GM23338 (cell line): ENCODE data around the gene MICAL3. TPM values are rescaled to one million over a fixed set of nuclear protein-coding genes. Genes with fewer than 3 reads are reported as not detected.

Experiments
- ATAC-seq: fragments of 200-7000 bp; cut with Tn5 transposase; 3 replicates; pipeline ENCODE4 v1.9.1; 2020
- DNase-seq: peaks from one replicate; pipeline ENCODE4 v3.0.0-alpha.2; 2015; ENCODE audit warnings: low spot score
- H2AFZ ChIP-seq: fragments of 200-600 bp; sonication (generic); 2 replicates; pipeline ENCODE4 v1.8.0; 2016; ENCODE audit warnings: antibody characterized with exemption, mild to moderate bottlenecking, moderate library complexity
- H3F3A ChIP-seq: fragments of 200-600 bp; sonication (generic); replicated peaks from 2 replicates; pipeline ENCODE4 v1.8.0; 2017; ENCODE audit warnings: antibody characterized with exemption, mixed run types, low read depth
- H3K27ac ChIP-seq: fragments of 200-600 bp; sonication (generic); 2 replicates; pipeline ENCODE4 v1.6.1; 2016; ENCODE audit warnings: low read depth
- H3K27me3 ChIP-seq: fragments of 200-600 bp; sonication (generic); 2 replicates; pipeline ENCODE4 v1.8.0; 2016; ENCODE audit warnings: mild to moderate bottlenecking, mixed run types, moderate library complexity; ENCODE audit not compliant: insufficient read depth
- H3K36me3 ChIP-seq: fragments of 200-600 bp; sonication (generic); 2 replicates; pipeline ENCODE4 v1.8.0; 2016; ENCODE audit warnings: mild to moderate bottlenecking; ENCODE audit not compliant: insufficient read depth
- H3K4me1 ChIP-seq: fragments of 200-600 bp; sonication (generic); 2 replicates; pipeline ENCODE4 v1.8.0; 2016; ENCODE audit warnings: mild to moderate bottlenecking, moderate library complexity; ENCODE audit not compliant: insufficient read depth
- H3K4me2 ChIP-seq: fragments of 200-600 bp; sonication (generic); 2 replicates; pipeline ENCODE4 v1.7.1; 2017; ENCODE audit warnings: mixed run types
- H3K4me3 ChIP-seq: fragments of 200-600 bp; sonication (generic); 2 replicates; pipeline ENCODE4 v1.6.1; 2016; ENCODE audit warnings: mixed run types
- H3K79me2 ChIP-seq: fragments of 200-600 bp; sonication (generic); replicated peaks from 2 replicates; pipeline ENCODE4 v1.8.0; 2017; ENCODE audit warnings: mild to moderate bottlenecking; ENCODE audit not compliant: insufficient read depth
- H3K9me2 ChIP-seq: fragments of 200-600 bp; sonication (generic); 2 replicates; pipeline ENCODE4 v1.8.0; 2017; ENCODE audit not compliant: insufficient read depth
- H4K20me1 ChIP-seq: fragments of 200-600 bp; sonication (generic); replicated peaks from 2 replicates; pipeline ENCODE4 v1.8.0; 2017; ENCODE audit warnings: mild to moderate bottlenecking; ENCODE audit not compliant: insufficient read depth
- H3K27ac Mint-ChIP-seq: 2 replicates; pipeline ENCODE4 v1.8.0; 2020; ENCODE audit warnings: inconsistent platforms, mild to moderate bottlenecking, moderate library complexity, mixed read lengths
- H3K27me3 Mint-ChIP-seq: 3 replicates; pipeline ENCODE4 v1.8.0; 2022; ENCODE audit warnings: low read depth, mild to moderate bottlenecking, moderate library complexity, mixed read lengths, inconsistent platforms; ENCODE audit not compliant: insufficient read depth, poor library complexity
- H3K36me3 Mint-ChIP-seq: 3 replicates; pipeline ENCODE4 v1.8.0; 2021; ENCODE audit warnings: low read depth, mild to moderate bottlenecking, inconsistent platforms, moderate library complexity, mixed read lengths
- H3K4me1 Mint-ChIP-seq: 3 replicates; pipeline ENCODE4 v1.8.0; 2020; ENCODE audit warnings: mild to moderate bottlenecking, inconsistent platforms, mixed read lengths
- H3K4me3 Mint-ChIP-seq: 3 replicates; pipeline ENCODE4 v1.8.0; 2021; ENCODE audit warnings: moderate library complexity, mild to moderate bottlenecking, inconsistent platforms, mixed read lengths
- H3K9me3 Mint-ChIP-seq: 3 replicates; pipeline ENCODE4 v1.8.0; 2020; ENCODE audit warnings: moderate library complexity, mild to moderate bottlenecking, inconsistent platforms, mixed read lengths
- CREB1 ChIP-seq: fragments of 250-450 bp; sonication (Bioruptor Pico); IDR thresholded peaks from 2 replicates; pipeline ENCODE4 v1.5.0; 2020; ENCODE audit warnings: low read depth, mild to moderate bottlenecking, moderate library complexity
- EZH2 ChIP-seq: fragments of 200-600 bp; sonication (generic); IDR thresholded peaks from one replicate; pipeline ENCODE4 v1.8.0; 2017; ENCODE audit warnings: antibody characterized with exemption, mild to moderate bottlenecking, low read depth; ENCODE audit not compliant: unreplicated experiment
- EZH2phosphoT487 ChIP-seq: fragments of 200-600 bp; sonication (generic); IDR thresholded peaks from one replicate; pipeline ENCODE4 v1.8.1; 2018; ENCODE audit warnings: antibody characterized with exemption; ENCODE audit not compliant: unreplicated experiment
- JUNB ChIP-seq: IDR thresholded peaks from one replicate; pipeline ENCODE4 v1.6.1; 2016; ENCODE audit warnings: antibody characterized with exemption; ENCODE audit not compliant: unreplicated experiment
- ZNF114 ChIP-seq: fragments of 250-450 bp; sonication (Bioruptor Pico); IDR thresholded peaks from 2 replicates; pipeline ENCODE4 v1.5.0; 2020; ENCODE audit warnings: mild to moderate bottlenecking, moderate library complexity
- ZNF331 ChIP-seq: fragments of 250-450 bp; sonication (Bioruptor Pico); IDR thresholded peaks from 2 replicates; pipeline ENCODE4 v1.5.0; 2020; ENCODE audit warnings: low read depth, mild to moderate bottlenecking, moderate library complexity
- polyA plus RNA-seq: library from polyadenylated mRNA; unstranded; fragments of >200 nt; fragmentation: Nextera tagmentation; extraction: Ambion mirVana; gene quantifications from 2 replicates; pipeline ENCODE4 v1.2.1, GENCODE V29; 2016
- total RNA-seq: library from RNA; depleted of rRNA; stranded (reverse); fragments of >200 nt; shearing (Covaris generic); gene quantifications from 2 replicates; pipeline ENCODE4 v1.2.3, GENCODE V29; 2014
- TF ChIP-seq, protein P1 (sequence below), 2 experiments: fragments of 200-600 bp in 1 of 2; sonication (generic) in 1 of 2; conservative IDR thresholded peaks; 2 replicates each; pipeline versions ENCODE4 v1.5.1 to v1.6.1; 2016 to 2017; ENCODE audit warnings: antibody characterized with exemption in 2 of 2, low read depth in 2 of 2, mild to moderate bottlenecking in 2 of 2, moderate library complexity in 1 of 2
- TF ChIP-seq, protein P2 (sequence below): IDR thresholded peaks from one replicate; pipeline ENCODE4 v1.6.1; 2018; ENCODE audit warnings: antibody characterized with exemption; ENCODE audit not compliant: unreplicated experiment
- TF ChIP-seq, protein P3 (sequence below): fragments of 250-450 bp; sonication (Bioruptor Pico); IDR thresholded peaks from 2 replicates; pipeline ENCODE4 v1.5.0; 2020; ENCODE audit warnings: mild to moderate bottlenecking, moderate library complexity

Gene MICAL3
- total and polyA plus RNA-seq, 2 experiments from 2014 or later, result 10.1 to 33.9 TPM

GRCh38 chr22:17920145-17920605 lies 104.2 kb downstream of the MICAL3 start:
- no peaks in the 10 kb centered on the region for H3K36me3 ChIP-seq
- Mint-ChIP-seq H3K27me3 (peaks cover 4% of the 10 kb centered on the region), H3K36me3 (no peaks in the 10 kb centered on the region; the same call in 2 of the 3 replicates), H3K4me1 (peaks cover 47% of the 10 kb centered on the region), H3K27ac (peak overlapping the region; percentile 63), H3K4me3 (peak overlapping the region; percentile 16; the same call in 1 of the 3 replicates), H3K9me3 (no peaks in the 10 kb centered on the region)
- H3K9me2 ChIP-seq, result no peaks in the 10 kb centered on the region; the same call in 1 of the 2 replicates
- peaks cover 45% of the 10 kb centered on the region for H3K4me1 ChIP-seq
- peak; percentile 33 for ATAC-seq
- H3K4me2 ChIP-seq, result peak overlapping the region; percentile 46
- H3K27ac ChIP-seq, result peak overlapping the region; percentile 55; the same call in 1 of the 2 replicates
- DNase-seq, result peak; percentile 69
- no peak overlapping the region for H2AFZ ChIP-seq
- TF ChIP-seq, protein P1, sequence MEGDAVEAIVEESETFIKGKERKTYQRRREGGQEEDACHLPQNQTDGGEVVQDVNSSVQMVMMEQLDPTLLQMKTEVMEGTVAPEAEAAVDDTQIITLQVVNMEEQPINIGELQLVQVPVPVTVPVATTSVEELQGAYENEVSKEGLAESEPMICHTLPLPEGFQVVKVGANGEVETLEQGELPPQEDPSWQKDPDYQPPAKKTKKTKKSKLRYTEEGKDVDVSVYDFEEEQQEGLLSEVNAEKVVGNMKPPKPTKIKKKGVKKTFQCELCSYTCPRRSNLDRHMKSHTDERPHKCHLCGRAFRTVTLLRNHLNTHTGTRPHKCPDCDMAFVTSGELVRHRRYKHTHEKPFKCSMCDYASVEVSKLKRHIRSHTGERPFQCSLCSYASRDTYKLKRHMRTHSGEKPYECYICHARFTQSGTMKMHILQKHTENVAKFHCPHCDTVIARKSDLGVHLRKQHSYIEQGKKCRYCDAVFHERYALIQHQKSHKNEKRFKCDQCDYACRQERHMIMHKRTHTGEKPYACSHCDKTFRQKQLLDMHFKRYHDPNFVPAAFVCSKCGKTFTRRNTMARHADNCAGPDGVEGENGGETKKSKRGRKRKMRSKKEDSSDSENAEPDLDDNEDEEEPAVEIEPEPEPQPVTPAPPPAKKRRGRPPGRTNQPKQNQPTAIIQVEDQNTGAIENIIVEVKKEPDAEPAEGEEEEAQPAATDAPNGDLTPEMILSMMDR (conservative IDR thresholded peaks at IDR 0.05; ENCODE audit: low read depth in 2 of 2), result no peak; a peak in 1 of 4 replicates
- TF ChIP-seq EZH2phosphoT487 (no peak), JUNB (no peak), ZNF114 (CRISPR knock-in tag) (no peak), EZH2 (no peak), ZNF331 (CRISPR knock-in tag) (no peak), CREB1 (CRISPR knock-in tag) (no peak)
- TF ChIP-seq, protein P2, sequence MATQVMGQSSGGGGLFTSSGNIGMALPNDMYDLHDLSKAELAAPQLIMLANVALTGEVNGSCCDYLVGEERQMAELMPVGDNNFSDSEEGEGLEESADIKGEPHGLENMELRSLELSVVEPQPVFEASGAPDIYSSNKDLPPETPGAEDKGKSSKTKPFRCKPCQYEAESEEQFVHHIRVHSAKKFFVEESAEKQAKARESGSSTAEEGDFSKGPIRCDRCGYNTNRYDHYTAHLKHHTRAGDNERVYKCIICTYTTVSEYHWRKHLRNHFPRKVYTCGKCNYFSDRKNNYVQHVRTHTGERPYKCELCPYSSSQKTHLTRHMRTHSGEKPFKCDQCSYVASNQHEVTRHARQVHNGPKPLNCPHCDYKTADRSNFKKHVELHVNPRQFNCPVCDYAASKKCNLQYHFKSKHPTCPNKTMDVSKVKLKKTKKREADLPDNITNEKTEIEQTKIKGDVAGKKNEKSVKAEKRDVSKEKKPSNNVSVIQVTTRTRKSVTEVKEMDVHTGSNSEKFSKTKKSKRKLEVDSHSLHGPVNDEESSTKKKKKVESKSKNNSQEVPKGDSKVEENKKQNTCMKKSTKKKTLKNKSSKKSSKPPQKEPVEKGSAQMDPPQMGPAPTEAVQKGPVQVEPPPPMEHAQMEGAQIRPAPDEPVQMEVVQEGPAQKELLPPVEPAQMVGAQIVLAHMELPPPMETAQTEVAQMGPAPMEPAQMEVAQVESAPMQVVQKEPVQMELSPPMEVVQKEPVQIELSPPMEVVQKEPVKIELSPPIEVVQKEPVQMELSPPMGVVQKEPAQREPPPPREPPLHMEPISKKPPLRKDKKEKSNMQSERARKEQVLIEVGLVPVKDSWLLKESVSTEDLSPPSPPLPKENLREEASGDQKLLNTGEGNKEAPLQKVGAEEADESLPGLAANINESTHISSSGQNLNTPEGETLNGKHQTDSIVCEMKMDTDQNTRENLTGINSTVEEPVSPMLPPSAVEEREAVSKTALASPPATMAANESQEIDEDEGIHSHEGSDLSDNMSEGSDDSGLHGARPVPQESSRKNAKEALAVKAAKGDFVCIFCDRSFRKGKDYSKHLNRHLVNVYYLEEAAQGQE, result no peak
- TF ChIP-seq, protein P3, sequence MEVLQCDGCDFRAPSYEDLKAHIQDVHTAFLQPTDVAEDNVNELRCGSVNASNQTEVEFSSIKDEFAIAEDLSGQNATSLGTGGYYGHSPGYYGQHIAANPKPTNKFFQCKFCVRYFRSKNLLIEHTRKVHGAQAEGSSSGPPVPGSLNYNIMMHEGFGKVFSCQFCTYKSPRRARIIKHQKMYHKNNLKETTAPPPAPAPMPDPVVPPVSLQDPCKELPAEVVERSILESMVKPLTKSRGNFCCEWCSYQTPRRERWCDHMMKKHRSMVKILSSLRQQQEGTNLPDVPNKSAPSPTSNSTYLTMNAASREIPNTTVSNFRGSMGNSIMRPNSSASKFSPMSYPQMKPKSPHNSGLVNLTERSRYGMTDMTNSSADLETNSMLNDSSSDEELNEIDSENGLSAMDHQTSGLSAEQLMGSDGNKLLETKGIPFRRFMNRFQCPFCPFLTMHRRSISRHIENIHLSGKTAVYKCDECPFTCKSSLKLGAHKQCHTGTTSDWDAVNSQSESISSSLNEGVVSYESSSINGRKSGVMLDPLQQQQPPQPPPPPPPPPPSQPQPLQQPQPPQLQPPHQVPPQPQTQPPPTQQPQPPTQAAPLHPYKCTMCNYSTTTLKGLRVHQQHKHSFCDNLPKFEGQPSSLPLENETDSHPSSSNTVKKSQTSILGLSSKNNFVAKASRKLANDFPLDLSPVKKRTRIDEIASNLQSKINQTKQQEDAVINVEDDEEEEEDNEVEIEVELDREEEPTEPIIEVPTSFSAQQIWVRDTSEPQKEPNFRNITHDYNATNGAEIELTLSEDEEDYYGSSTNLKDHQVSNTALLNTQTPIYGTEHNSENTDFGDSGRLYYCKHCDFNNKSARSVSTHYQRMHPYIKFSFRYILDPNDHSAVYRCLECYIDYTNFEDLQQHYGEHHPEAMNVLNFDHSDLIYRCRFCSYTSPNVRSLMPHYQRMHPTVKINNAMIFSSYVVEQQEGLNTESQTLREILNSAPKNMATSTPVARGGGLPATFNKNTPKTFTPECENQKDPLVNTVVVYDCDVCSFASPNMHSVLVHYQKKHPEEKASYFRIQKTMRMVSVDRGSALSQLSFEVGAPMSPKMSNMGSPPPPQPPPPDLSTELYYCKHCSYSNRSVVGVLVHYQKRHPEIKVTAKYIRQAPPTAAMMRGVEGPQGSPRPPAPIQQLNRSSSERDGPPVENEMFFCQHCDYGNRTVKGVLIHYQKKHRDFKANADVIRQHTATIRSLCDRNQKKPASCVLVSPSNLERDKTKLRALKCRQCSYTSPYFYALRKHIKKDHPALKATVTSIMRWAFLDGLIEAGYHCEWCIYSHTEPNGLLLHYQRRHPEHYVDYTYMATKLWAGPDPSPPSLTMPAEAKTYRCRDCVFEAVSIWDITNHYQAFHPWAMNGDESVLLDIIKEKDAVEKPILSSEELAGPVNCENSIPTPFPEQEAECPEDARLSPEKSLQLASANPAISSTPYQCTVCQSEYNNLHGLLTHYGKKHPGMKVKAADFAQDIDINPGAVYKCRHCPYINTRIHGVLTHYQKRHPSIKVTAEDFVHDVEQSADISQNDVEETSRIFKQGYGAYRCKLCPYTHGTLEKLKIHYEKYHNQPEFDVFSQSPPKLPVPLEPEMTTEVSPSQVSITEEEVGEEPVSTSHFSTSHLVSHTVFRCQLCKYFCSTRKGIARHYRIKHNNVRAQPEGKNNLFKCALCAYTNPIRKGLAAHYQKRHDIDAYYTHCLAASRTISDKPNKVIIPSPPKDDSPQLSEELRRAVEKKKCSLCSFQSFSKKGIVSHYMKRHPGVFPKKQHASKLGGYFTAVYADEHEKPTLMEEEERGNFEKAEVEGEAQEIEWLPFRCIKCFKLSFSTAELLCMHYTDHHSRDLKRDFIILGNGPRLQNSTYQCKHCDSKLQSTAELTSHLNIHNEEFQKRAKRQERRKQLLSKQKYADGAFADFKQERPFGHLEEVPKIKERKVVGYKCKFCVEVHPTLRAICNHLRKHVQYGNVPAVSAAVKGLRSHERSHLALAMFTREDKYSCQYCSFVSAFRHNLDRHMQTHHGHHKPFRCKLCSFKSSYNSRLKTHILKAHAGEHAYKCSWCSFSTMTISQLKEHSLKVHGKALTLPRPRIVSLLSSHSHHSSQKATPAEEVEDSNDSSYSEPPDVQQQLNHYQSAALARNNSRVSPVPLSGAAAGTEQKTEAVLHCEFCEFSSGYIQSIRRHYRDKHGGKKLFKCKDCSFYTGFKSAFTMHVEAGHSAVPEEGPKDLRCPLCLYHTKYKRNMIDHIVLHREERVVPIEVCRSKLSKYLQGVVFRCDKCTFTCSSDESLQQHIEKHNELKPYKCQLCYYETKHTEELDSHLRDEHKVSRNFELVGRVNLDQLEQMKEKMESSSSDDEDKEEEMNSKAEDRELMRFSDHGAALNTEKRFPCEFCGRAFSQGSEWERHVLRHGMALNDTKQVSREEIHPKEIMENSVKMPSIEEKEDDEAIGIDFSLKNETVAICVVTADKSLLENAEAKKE (CRISPR knock-in tag), result no peak
- H4K20me1 ChIP-seq, result peaks cover 18% of the 10 kb centered on the region
- no peaks in the 10 kb centered on the region for H3K27me3 ChIP-seq
- H3K4me3 ChIP-seq, result peak overlapping the region; percentile 8; the same call in 1 of the 2 replicates
- peaks cover 10% of the 10 kb centered on the region; the same call in 1 of the 2 replicates for H3F3A ChIP-seq
- H3K79me2 ChIP-seq, result peaks cover 85% of the 10 kb centered on the region
